HG02571 (cell line): ENCODE measurements around the gene ANKRD11.

Source experiments
- ATAC-seq: cut with Tn5 transposase; IDR thresholded peaks from one replicate; pipeline ENCODE4 v1.9.1; 2021; ENCODE audit warnings: mild to moderate bottlenecking, moderate library complexity; ENCODE audit not compliant: unreplicated experiment

The ANKRD11 gene

GRCh38 chr16:89507214-89507833 lies 17.0 kb upstream of the ANKRD11 start:
- no peak for ATAC-seq

DNA sequence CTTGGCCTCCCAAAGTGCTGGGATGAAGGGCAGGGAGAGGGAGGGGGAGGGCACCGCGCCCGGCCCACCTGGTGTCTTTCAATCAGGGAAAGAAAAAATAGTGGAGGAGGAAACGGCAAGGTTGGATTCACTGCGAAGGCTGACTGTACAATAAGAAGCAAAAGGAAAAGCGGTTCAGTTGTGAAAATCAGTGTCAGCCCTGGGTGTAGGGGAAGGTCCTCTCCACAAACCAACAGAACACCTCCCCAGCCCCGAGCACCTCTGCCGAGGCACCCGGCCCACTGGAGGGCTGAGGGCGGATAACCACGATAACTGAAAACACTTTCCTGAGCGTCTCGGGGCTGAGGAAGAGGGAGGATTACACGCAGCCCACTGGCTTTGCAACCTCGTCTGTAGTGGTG lies 16.4 kb upstream of the ANKRD11 start:
- no peak for ATAC-seq

- ATAC-seq, result no peak
Measured at GRCh38 chr16:89506113-89506504, 15.7 kb upstream of the ANKRD11 start.

DNA sequence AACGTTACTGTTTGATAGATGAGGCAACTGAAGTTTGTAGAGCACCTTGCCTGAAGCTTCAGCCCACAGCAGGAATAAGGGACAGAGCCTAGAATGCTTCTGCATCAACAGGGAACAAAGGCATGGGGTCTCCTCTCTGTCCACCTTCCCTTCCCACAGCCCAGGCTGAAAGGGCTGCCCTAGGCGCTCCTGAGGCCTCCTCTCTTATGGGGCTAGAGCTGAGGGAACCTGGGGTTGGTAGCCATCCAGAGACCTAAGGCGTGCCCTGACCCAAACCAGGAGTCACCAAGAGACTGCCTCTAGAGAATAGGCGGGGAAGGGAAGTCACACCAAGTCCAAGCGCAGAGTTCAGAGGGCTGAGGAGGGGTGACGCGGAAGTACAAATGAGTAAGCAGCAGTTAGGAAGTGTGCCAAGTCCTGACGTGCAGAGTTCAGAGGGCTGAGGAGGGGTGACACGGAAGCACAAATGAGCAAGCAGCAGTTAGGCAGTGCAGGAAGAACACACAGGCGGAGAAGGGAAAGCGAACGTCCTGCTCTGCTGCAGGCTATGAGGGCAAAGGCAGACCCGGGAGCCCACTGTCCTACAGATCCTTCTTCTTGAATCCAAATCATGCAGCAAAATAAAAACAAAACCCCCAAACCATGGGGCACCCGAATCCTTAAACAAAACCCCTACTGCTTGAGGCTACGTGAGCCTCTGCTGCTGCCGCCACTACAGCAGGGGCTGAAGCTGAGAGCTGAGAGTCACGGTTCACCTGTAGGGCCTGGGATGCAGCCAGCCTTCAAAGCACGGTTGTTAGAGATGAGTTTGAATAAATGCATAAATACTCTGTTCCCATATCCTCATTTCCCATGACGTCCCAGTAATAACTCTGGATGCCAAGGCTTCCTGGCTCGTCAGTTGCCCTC lies 15.1 kb upstream of the ANKRD11 start:
- ATAC-seq, result no peak

GRCh38 chr16:89504091-89504490 lies 13.7 kb upstream of the ANKRD11 start:
- no peak for ATAC-seq

- no peak for ATAC-seq
Measured at GRCh38 chr16:89502081-89502843, 11.9 kb upstream of the ANKRD11 start.

- no peak for ATAC-seq
Measured at GRCh38 chr16:89499767-89500166, 9.4 kb upstream of the ANKRD11 start.

GRCh38 chr16:89498839-89499238 lies 8.5 kb upstream of the ANKRD11 start:
- ATAC-seq, result no peak

DNA sequence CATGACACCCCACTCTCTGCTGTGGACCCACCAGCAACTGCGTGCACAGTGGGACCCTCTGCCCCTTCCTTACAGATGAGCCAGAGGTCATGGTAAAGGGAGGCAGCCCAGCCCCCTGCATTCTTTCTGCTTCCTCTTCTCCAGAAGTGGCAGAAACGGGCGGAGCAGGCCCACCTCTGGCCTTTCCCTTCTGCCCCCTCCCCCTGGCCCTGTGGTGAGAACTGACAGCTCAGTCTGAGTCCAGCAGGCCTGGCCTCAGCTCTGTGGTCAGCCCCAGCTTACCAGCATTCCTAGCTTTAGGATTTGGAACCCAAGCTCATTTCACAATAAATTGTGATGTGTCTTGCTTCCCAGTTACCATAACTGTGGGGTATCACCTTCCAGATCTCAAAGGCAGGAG lies 4.8 kb upstream of the ANKRD11 start:
- no peak for ATAC-seq

- ATAC-seq, result no peak
Measured at GRCh38 chr16:89493776-89494175, 3.4 kb upstream of the ANKRD11 start.

- ATAC-seq, result no peak
Measured at GRCh38 chr16:89491974-89492687, 1.8 kb upstream of the ANKRD11 start.

DNA sequence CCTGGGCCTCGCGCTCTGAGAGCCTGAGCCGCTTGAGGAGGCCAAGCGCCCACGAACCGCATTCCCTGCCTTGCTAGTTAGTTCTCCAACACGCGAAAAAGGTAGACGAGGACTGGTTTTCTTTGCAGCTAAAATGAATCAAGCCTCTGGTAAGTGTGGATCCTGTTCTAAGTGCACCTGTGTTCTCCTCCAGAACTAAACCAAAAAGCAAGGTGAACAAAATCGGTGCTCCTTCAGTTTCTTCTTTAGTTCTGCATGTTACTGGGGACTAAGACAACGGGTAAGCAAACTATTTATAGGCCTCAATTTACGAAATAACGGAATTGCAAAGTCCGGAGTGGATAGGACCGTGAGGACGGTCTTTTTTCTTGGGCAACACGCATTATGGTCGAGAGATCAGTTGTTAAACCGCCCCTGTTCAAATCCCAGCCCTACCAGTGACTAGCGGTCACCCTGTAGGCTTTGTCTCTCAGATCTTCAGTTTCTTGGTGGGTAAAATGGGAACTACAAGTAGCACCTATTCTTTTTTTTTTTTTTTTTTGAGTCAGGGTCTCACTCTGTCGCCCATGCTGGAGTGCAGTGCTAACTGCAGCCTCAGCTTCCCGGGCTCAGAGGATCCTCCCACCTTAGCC lies 993 bp upstream of the ANKRD11 start:
- ATAC-seq, result no peak

- ATAC-seq, result no peak
Measured at GRCh38 chr16:89489898-89490438, 393 bp downstream of the ANKRD11 start.

GRCh38 chr16:89489040-89489897 lies 1.1 kb downstream of the ANKRD11 start:
- peak; percentile 22 for ATAC-seq

GRCh38 chr16:89485701-89486246 lies 4.6 kb downstream of the ANKRD11 start:
- no peak for ATAC-seq

DNA sequence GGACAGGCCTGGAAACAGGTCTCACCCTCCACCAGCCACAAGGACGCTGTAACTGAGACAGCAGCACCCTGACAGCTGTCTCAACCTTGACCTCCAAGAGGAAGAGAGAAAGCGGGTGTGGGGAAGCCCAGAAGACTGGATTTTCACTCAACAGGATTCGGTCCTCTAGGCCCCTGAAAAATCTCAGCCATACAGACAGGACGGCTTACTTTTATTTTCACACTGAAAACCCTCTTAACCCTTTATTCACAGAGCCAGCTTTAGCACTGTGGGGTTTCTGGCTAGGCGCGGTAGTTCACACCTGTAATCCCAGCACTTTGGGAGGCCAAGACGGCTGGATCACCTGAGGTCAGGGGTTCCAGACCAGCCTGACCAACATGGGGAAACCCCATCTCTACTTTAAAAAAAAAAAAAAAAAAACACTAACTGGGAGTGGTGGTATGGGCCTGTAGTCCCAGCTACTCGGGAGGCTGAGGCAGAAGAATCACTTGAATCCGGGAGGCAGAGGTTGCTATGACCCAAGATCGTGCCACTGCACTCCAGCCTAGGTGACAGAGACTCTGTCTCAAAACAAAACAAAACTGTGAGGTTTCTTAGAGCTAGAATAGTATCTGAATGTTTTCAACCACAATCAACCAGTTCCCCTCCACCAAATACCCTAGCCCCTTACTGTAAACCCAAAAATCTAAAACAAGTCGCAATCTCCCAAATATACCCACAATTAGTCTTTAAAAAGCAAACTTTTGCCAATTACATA lies 5.3 kb downstream of the ANKRD11 start:
- ATAC-seq, result no peak

DNA sequence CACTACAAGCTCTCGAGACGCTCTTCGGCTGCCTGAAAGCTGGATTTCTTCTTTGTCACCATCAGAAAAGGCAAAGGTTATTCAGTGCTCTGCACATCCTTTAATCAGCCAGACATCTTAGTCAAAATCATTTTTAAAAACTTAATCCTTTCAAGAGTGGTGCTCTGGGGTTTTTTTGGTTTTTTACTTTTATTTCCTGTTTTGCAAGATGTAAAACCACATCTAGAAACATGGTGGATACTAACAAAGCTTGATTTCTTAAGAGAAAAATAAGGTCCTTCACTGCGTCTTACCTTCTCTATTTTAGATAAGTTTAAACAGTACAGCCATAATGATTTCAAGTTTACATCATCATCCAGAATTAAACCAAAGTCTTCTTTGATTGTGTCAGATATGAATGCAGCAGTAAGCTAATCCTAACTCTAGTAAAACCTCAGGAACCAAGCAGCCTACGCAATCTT lies 6.3 kb downstream of the ANKRD11 start:
- ATAC-seq, result no peak

- ATAC-seq, result no peak
Measured at GRCh38 chr16:89482817-89483205, 7.5 kb downstream of the ANKRD11 start.
